ENCODE measurements around the gene KCNQ4. TPM values are rescaled to one million over a fixed set of nuclear protein-coding genes. Genes with fewer than 3 reads are reported as not detected.

KCNQ4 gene
- total and polyA plus RNA-seq, 10 of the 15 experiments (the other 5 are each of a cell fraction or from before 2014, with no cell fraction given), result 0.04 to 0.18 (median 0.08) TPM; not detected in 2

- ATAC-seq (no peak), FAIRE-seq (no peak), DNase-seq (ENCODE audit: low read depth, low spot score) (no peak)
- Histone ChIP-seq H3K4me1 (ENCODE audit: control insufficient read depth, insufficient read depth, low read length) (peaks cover 4% of the 10 kb centered on the region; the same call in 1 of the 2 replicates), H3K9ac (ENCODE audit: control insufficient read depth, insufficient read depth, low read length) (no peak overlapping the region), H3K27ac (ENCODE audit: control insufficient read depth, insufficient read depth) (no peak overlapping the region), H3K9me3 (replicated peaks; ENCODE audit: control insufficient read depth, insufficient read depth, low read length) (no peaks in the 10 kb centered on the region), H3K4me2 (ENCODE audit: control insufficient read depth, insufficient read depth) (no peak overlapping the region), H3K4me3 (no peak overlapping the region), H2AFZ (ENCODE audit: control insufficient read depth, low read depth, low read length) (no peak overlapping the region), H3K36me3 (ENCODE audit: control insufficient read depth in 2 of 2, insufficient read depth in 2 of 2, low read length in 1 of 2) (no peaks in the 10 kb centered on the region), H3K27me3 (replicated peaks in 1 of 2; ENCODE audit: control insufficient read depth in 2 of 2, insufficient read depth in 2 of 2, low read length in 1 of 2) (peaks cover 4 to 8% of the 10 kb centered on the region in 2 experiments; a peak in 3 of 4 replicates), H4K20me1 (ENCODE audit: control insufficient read depth, insufficient read depth) (no peaks in the 10 kb centered on the region), H3K79me2 (ENCODE audit: control insufficient read depth, insufficient read depth, low read length) (no peaks in the 10 kb centered on the region)
- in situ Hi-C loops (cut with MboI), result no loop called here
- ChIA-PET SMC1A (ENCODE audit: uncharacterized antibody, unreplicated experiment) (no interaction called here), POLR2A (no interaction called here), RAD21 (ENCODE audit: unreplicated experiment) (no interaction called here), CTCF (interaction anchor here (1.2 kb wide), 1 partner anchor 10 kb away, joined by 3 read pairs; no protein-coding TSS in a partner anchor)
- TF ChIP-seq CEBPB (IDR thresholded peaks at IDR 0.05; ENCODE audit: borderline replicate concordance in 1 of 2, low read depth in 2 of 2, low read length in 2 of 2), result no peak
- no peak for TF ChIP-seq ELK1 (IDR thresholded peaks at IDR 0.05; ENCODE audit: low read depth, low read length)
- no peak for TF ChIP-seq NFXL1 (IDR thresholded peaks at IDR 0.05; ENCODE audit: borderline replicate concordance)
- no peak for TF ChIP-seq ZNF384 (IDR thresholded peaks at IDR 0.05; ENCODE audit: borderline replicate concordance, low read depth, low read length)
- no peak for TF ChIP-seq RFX5 (IDR thresholded peaks at IDR 0.05; ENCODE audit: low read depth, low read length)
- no peak for TF ChIP-seq SMC3 (IDR thresholded peaks at IDR 0.05; ENCODE audit: borderline replicate concordance, low read length)
- no peak for TF ChIP-seq ASH2L (IDR thresholded peaks at IDR 0.05; ENCODE audit: borderline replicate concordance, low read depth)
- intact Hi-C loops (cut with micrococcal nuclease; ENCODE audit: unreplicated experiment), result no loop called here
- WGBS (ENCODE audit: insufficient coverage, insufficient replicate concordance, low lambda C conversion rate, missing lambda C conversion rate), result 84% methylated on average over 10 of the region's 10 CpGs
- no TSS peak for BruUV-seq (replicated peaks)
Measured at GRCh38 chr1:40784771-40785151, 1.2 kb downstream of the KCNQ4 start.

Data from GM12878 (cell line).